Activated B cell treated with CpG ODN at 0.5 μM for 24 hours (primary cell): ENCODE results near the gene MRPS22. TPM values are rescaled to one million over a fixed set of nuclear protein-coding genes. Genes with fewer than 3 reads are reported as not detected.
A peak's percentile ranks its signal among the peaks of the same experiment; 100 is the strongest.
"Not testable (repeated sequence)": the region's sequence is repeated elsewhere in the genome, so short reads cannot be mapped to it uniquely, and the experiment has no call there.

ENCODE experiments used
- ATAC-seq: fragments of 200-7000 bp; cut with Tn5 transposase; one replicate; pipeline ENCODE4 v1.10.0; 2021; ENCODE audit warnings: low read depth, mild to moderate bottlenecking, moderate library complexity
- CTCF ChIA-PET: fragments of 350-600 bp; sonication (Branson Sonifier 250); formaldehyde crosslinking; loops from one replicate; lab custom pipeline; 2021; ENCODE audit warnings: antibody characterized with exemption; lab: Charles Lee
- POLR2A ChIA-PET: fragments of 350-600 bp; sonication (Branson Sonifier 250); formaldehyde crosslinking; loops from one replicate; lab custom pipeline; 2021; ENCODE audit warnings: antibody characterized with exemption; lab: Charles Lee
- DNase-seq: peaks from one replicate; pipeline ENCODE4 v3.0.0; 2022
- H3K27ac Mint-ChIP-seq: one replicate; pipeline ENCODE4 v1.8.0; 2020; ENCODE audit warnings: mixed read lengths
- H3K27me3 Mint-ChIP-seq: one replicate; pipeline ENCODE4 v1.8.0; 2021; ENCODE audit warnings: mixed read lengths
- H3K36me3 Mint-ChIP-seq: one replicate; pipeline ENCODE4 v1.8.0; 2021; ENCODE audit warnings: low read depth, mixed read lengths
- H3K4me1 Mint-ChIP-seq: one replicate; pipeline ENCODE4 v1.8.0; 2021; ENCODE audit warnings: mixed read lengths
- H3K4me3 Mint-ChIP-seq: one replicate; pipeline ENCODE4 v1.8.0; 2020; ENCODE audit warnings: mild to moderate bottlenecking, mixed read lengths
- H3K9me3 Mint-ChIP-seq: one replicate; pipeline ENCODE4 v1.8.0; 2020; ENCODE audit warnings: mixed read lengths
- CTCF ChIP-seq: fragments of 200-600 bp; IDR thresholded peaks from one replicate; pipeline ENCODE4 v1.8.0; 2022; ENCODE audit warnings: antibody characterized with exemption, mild to moderate bottlenecking
- intact Hi-C: fragments of 100-400 bp; cut with micrococcal nuclease; formaldehyde crosslinking; loops from one replicate; pipeline ENCODE4 v1.15.1; 2024
- total RNA-seq: library from RNA; stranded (reverse); gene quantifications from 2 replicates; pipeline ENCODE4 v1.2.3, GENCODE V29; 2022

MRPS22 gene
- total RNA-seq, 1 donor from 2014 or later = 44.7 TPM

GRCh38 chr3:139329364-139329850 is 14.4 kb upstream of the MRPS22 start:
- peaks cover 9% of the 10 kb centered on the region for H3K4me1 Mint-ChIP-seq
- ChIA-PET POLR2A (no interaction called here), CTCF (interaction anchor here (0.7 to 1.8 kb wide), 6 partner anchors 8 to 912 kb away, joined by 3 to 9 read pairs (median 4); partner anchors contain the start of gene CEP70)
- no peak overlapping the region for H3K27ac Mint-ChIP-seq
- no peaks in the 10 kb centered on the region for H3K36me3 Mint-ChIP-seq
- peaks cover 26% of the 10 kb centered on the region for H3K27me3 Mint-ChIP-seq
- intact Hi-C loops = loop anchor here (1.0 kb wide), 3 partner anchors 217 to 735 kb away; partner anchors contain the start of gene CEP70
- no peaks in the 10 kb centered on the region for H3K9me3 Mint-ChIP-seq
- DNase-seq = peak; percentile 71
- peak; percentile 93 for ATAC-seq
- H3K4me3 Mint-ChIP-seq = peak overlapping the region; percentile 69
- peak; percentile 42 for TF ChIP-seq CTCF

- intact Hi-C loops = no loop called here
- no peak overlapping the region for H3K27ac Mint-ChIP-seq
- no peaks in the 10 kb centered on the region for H3K36me3 Mint-ChIP-seq
- no peak for ATAC-seq
- DNase-seq = no peak
- H3K27me3 Mint-ChIP-seq = peaks cover 26% of the 10 kb centered on the region
- no peaks in the 10 kb centered on the region for H3K9me3 Mint-ChIP-seq
- peaks cover 9% of the 10 kb centered on the region for H3K4me1 Mint-ChIP-seq
- TF ChIP-seq CTCF = no peak
- POLR2A ChIA-PET = no interaction called here
- H3K4me3 Mint-ChIP-seq = no peak overlapping the region
- CTCF ChIA-PET = interaction anchor here (1.2 kb wide), 1 partner anchor 9 kb away, joined by 3 read pairs; no protein-coding TSS in a partner anchor
These were observed 11.7 kb upstream of the MRPS22 start for GRCh38 chr3:139332092-139332491.

- H3K4me3 Mint-ChIP-seq, POLR2A ChIA-PET, H3K9me3 Mint-ChIP-seq, H3K4me1 Mint-ChIP-seq, intact Hi-C loops, DNase-seq, H3K27ac Mint-ChIP-seq, CTCF ChIA-PET, ATAC-seq, H3K36me3 Mint-ChIP-seq: not testable (repeated sequence)
- peaks cover 30% of the 10 kb centered on the region for H3K27me3 Mint-ChIP-seq
These were observed 9.1 kb upstream of the MRPS22 start for GRCh38 chr3:139334675-139335074.

- H3K36me3 Mint-ChIP-seq = no peaks in the 10 kb centered on the region
- peaks cover 4% of the 10 kb centered on the region for H3K9me3 Mint-ChIP-seq
- DNase-seq (no peak), ATAC-seq (no peak)
- no peak overlapping the region for H3K27ac Mint-ChIP-seq
- ChIA-PET POLR2A (no interaction called here), CTCF (no interaction called here)
- peaks cover 21% of the 10 kb centered on the region for H3K27me3 Mint-ChIP-seq
- H3K4me3 Mint-ChIP-seq = no peak overlapping the region
- no peak for TF ChIP-seq CTCF
- H3K4me1 Mint-ChIP-seq = peaks cover 3% of the 10 kb centered on the region
- intact Hi-C loops = no loop called here
These were observed 5.4 kb upstream of the MRPS22 start for GRCh38 chr3:139338405-139338804.

GRCh38 chr3:139339219-139339906 is 4.5 kb upstream of the MRPS22 start:
- no peak overlapping the region for H3K4me3 Mint-ChIP-seq
- ATAC-seq (no peak), DNase-seq (no peak)
- H3K27me3 Mint-ChIP-seq = peaks cover 19% of the 10 kb centered on the region
- CTCF ChIA-PET = no interaction called here
- no peaks in the 10 kb centered on the region for H3K36me3 Mint-ChIP-seq
- no peak overlapping the region for H3K27ac Mint-ChIP-seq
- intact Hi-C loops = no loop called here
- POLR2A ChIA-PET = no interaction called here
- H3K9me3 Mint-ChIP-seq = peaks cover 4% of the 10 kb centered on the region
- no peak for TF ChIP-seq CTCF
- H3K4me1 Mint-ChIP-seq = peaks cover 3% of the 10 kb centered on the region
